ENCODE measurements around the gene CLDN25. TPM values are rescaled to one million over a fixed set of nuclear protein-coding genes. Genes with fewer than 3 reads are reported as not detected.

CLDN25 gene
- polyA plus RNA-seq, 3 donors: not detected

DNA sequence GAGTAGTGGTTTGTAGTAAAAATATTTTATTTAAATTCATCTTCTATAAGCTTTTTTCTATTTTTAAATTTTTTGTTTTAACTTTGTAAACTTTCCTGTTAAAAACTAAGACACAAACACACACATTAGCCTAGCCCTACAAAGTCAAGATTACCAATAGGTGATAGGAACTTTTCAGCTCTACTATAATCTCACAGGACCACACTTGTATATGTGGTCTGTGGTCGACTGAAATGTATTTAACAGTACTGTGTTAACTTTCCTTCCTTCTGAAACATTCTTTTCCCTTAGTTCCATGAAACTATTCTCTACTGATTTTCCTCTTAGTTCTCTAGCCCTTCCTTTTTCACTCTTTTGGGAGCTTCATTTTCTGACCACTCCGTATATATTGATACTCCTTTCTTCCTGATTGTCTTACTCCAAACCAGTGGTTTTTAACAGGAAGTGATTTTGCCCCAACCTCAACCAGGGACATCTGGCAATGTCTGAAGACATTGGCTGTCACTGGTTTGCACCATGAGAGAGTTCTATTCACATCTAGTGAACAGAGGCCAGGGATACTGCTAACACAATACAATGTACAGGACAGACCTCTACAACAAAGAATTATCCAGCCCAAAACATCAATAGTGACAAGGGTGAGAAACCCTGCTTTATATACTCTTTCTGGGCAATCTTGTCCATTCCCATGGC, 14.9 kb upstream of the CLDN25 start:
- Mint-ChIP-seq H3K9me3 (no peaks in the 10 kb centered on the region), H3K4me1 (no peaks in the 10 kb centered on the region), H3K36me3 (peaks cover 59 to 75% of the 10 kb centered on the region in 2 donors), H3K27me3 (ENCODE audit: low read depth in 3 of 3) (no peaks in the 10 kb centered on the region), H3K4me3 (no peak overlapping the region), H3K27ac (no peak overlapping the region)
- DNase-seq: no peak
- no peak overlapping the region for H3K4me2 ChIP-seq (replicated peaks; ENCODE audit: extremely low read depth, low read length, poor library complexity, severe bottlenecking)
- H3K36me3 ChIP-seq (replicated peaks in 1 of 2; ENCODE audit: control insufficient read depth in 1 of 2, insufficient read depth in 2 of 2, low read length in 2 of 2): peaks cover 31 to 78% of the 10 kb centered on the region in 2 donors
- H3K9me3 ChIP-seq (replicated peaks in 1 of 2; ENCODE audit: control insufficient read depth in 1 of 2, insufficient read depth in 1 of 2, low read length in 2 of 2): no peaks in the 10 kb centered on the region
- H2AFZ ChIP-seq (ENCODE audit: insufficient read depth, low read depth, low read length, poor library complexity, severe bottlenecking): no peak overlapping the region
- 17% methylated on average over 1 of the region's 2 CpGs for WGBS (ENCODE audit: insufficient coverage)
- TF ChIP-seq, protein P1, sequence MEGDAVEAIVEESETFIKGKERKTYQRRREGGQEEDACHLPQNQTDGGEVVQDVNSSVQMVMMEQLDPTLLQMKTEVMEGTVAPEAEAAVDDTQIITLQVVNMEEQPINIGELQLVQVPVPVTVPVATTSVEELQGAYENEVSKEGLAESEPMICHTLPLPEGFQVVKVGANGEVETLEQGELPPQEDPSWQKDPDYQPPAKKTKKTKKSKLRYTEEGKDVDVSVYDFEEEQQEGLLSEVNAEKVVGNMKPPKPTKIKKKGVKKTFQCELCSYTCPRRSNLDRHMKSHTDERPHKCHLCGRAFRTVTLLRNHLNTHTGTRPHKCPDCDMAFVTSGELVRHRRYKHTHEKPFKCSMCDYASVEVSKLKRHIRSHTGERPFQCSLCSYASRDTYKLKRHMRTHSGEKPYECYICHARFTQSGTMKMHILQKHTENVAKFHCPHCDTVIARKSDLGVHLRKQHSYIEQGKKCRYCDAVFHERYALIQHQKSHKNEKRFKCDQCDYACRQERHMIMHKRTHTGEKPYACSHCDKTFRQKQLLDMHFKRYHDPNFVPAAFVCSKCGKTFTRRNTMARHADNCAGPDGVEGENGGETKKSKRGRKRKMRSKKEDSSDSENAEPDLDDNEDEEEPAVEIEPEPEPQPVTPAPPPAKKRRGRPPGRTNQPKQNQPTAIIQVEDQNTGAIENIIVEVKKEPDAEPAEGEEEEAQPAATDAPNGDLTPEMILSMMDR (IDR thresholded peaks at IDR 0.05): no peak
- peaks cover 32% of the 10 kb centered on the region for H3K79me2 ChIP-seq (ENCODE audit: insufficient read depth, low read length)
- H4K20me1 ChIP-seq (ENCODE audit: insufficient read depth, low read length): no peaks in the 10 kb centered on the region
- intact Hi-C loops (cut with micrococcal nuclease): no loop called here
- H3K4me1 ChIP-seq (ENCODE audit: control insufficient read depth in 1 of 2, insufficient read depth in 2 of 2, low read length in 2 of 2): no peaks in the 10 kb centered on the region
- no peaks in the 10 kb centered on the region for H3K27me3 ChIP-seq (ENCODE audit: control insufficient read depth in 2 of 2, insufficient read depth in 2 of 2, low read length in 2 of 2)
- H3K9ac ChIP-seq (ENCODE audit: insufficient read depth, low read length, poor library complexity, severe bottlenecking): no peak overlapping the region
- H3K4me3 ChIP-seq (replicated peaks in 1 of 3; ENCODE audit: low read depth in 2 of 3, low read length in 3 of 3): no peak overlapping the region
- H3K27ac ChIP-seq (ENCODE audit: low read depth in 1 of 2, low read length in 2 of 2): no peak overlapping the region

DNA sequence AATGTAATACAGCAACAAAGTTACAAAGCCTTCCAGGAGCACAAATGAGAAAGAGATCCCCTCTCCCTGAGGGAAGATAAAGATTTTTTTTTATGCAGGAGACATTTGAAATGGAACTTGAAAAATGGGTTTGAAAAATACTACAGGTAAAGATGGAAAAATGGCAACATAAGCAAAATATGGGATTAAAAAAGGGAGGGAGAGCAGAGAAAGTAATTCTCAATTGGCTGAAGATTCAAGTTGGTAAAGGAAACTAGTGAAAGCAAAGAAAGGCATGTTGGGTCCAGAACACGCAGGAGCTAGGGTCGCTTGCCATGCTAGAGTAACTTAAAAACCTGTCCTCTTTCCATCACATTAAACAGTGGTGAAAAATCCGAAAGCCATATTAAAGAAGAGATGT, 7.6 kb upstream of the CLDN25 start:
- H2AFZ ChIP-seq (ENCODE audit: insufficient read depth, low read depth, low read length, poor library complexity, severe bottlenecking): no peak overlapping the region
- Mint-ChIP-seq H3K27ac (no peak overlapping the region), H3K4me3 (no peak overlapping the region), H3K36me3 (peaks cover 21 to 34% of the 10 kb centered on the region in 2 donors), H3K4me1 (peaks cover 15% of the 10 kb centered on the region), H3K9me3 (no peaks in the 10 kb centered on the region), H3K27me3 (ENCODE audit: low read depth in 3 of 3) (peaks cover 0 to 2% (median 0%) of the 10 kb centered on the region in 3 donors)
- no peak for DNase-seq
- WGBS (ENCODE audit: insufficient coverage): no CpG with 5 or more reads among the region's 3 CpGs
- no peaks in the 10 kb centered on the region for H3K9me3 ChIP-seq (replicated peaks in 1 of 2; ENCODE audit: control insufficient read depth in 1 of 2, insufficient read depth in 1 of 2, low read length in 2 of 2)
- H3K27me3 ChIP-seq (ENCODE audit: control insufficient read depth in 2 of 2, insufficient read depth in 2 of 2, low read length in 2 of 2): no peaks in the 10 kb centered on the region
- peaks cover 6% of the 10 kb centered on the region for H4K20me1 ChIP-seq (ENCODE audit: insufficient read depth, low read length)
- intact Hi-C loops (cut with micrococcal nuclease): loop anchor here (5.0 to 10.0 kb wide), 3 partner anchors 103 to 460 kb away; partner anchors contain the start of genes TTC12 (in 2 of the 2) and USP28 (in 1 of the 2)
- H3K79me2 ChIP-seq (ENCODE audit: insufficient read depth, low read length): peaks cover 53% of the 10 kb centered on the region
- H3K27ac ChIP-seq (ENCODE audit: low read depth in 1 of 2, low read length in 2 of 2): no peak overlapping the region
- H3K4me1 ChIP-seq (ENCODE audit: control insufficient read depth in 1 of 2, insufficient read depth in 2 of 2, low read length in 2 of 2): peaks cover 11 to 14% of the 10 kb centered on the region in 2 donors
- peaks cover 13 to 34% of the 10 kb centered on the region in 2 donors for H3K36me3 ChIP-seq (replicated peaks in 1 of 2; ENCODE audit: control insufficient read depth in 1 of 2, insufficient read depth in 2 of 2, low read length in 2 of 2)
- no peak overlapping the region for H3K9ac ChIP-seq (ENCODE audit: insufficient read depth, low read length, poor library complexity, severe bottlenecking)
- TF ChIP-seq, protein P1 (IDR thresholded peaks at IDR 0.05): no peak
- H3K4me2 ChIP-seq (replicated peaks; ENCODE audit: extremely low read depth, low read length, poor library complexity, severe bottlenecking): no peak overlapping the region
- peak overlapping the region in 1 of 3 experiments; percentile 99 for H3K4me3 ChIP-seq (replicated peaks in 1 of 3; ENCODE audit: low read depth in 2 of 3, low read length in 3 of 3)
